B cell (primary cell): ENCODE measurements around the gene CLDN8. TPM values are rescaled to one million over a fixed set of nuclear protein-coding genes. Genes with fewer than 3 reads are reported as not detected.

Experiments used
- ATAC-seq: fragments of 200-7000 bp; cut with Tn5 transposase; one replicate; pipeline ENCODE4 v1.10.0; 2021; ENCODE audit warnings: low read depth, mild to moderate bottlenecking, moderate number of reproducible peaks, moderate library complexity
- CTCF ChIA-PET: fragments of 350-600 bp; sonication (Branson Sonifier 250); formaldehyde crosslinking; loops from one replicate; lab custom pipeline; 2021; ENCODE audit warnings: antibody characterized with exemption, inconsistent platforms; lab: Charles Lee
- POLR2A ChIA-PET: fragments of 350-600 bp; sonication (Branson Sonifier 250); formaldehyde crosslinking; loops from one replicate; lab custom pipeline; 2021; ENCODE audit warnings: antibody characterized with exemption; lab: Charles Lee
- DNase-seq: peaks from one replicate; pipeline ENCODE4 v3.0.0; 2013
- H2AFZ ChIP-seq: 2 replicates; pipeline ENCODE4 v1.6.1; 2012; ENCODE audit warnings: mild to moderate bottlenecking, low read depth, low read length; ENCODE audit not compliant: insufficient read depth, poor library complexity, severe bottlenecking
- H3K27ac ChIP-seq, 2 donors: 1 replicate in 1 of 2; 2 replicates in 1 of 2; pipeline ENCODE4 v1.5.1; 2012 to 2013; ENCODE audit warnings: low read length in 2 of 2, mild to moderate bottlenecking in 2 of 2, moderate library complexity in 1 of 2
- H3K27me3 ChIP-seq, 4 experiments: fragments of 200-600 bp in 1 of 4; sonication (generic) in 1 of 4; replicated peaks in 1 of 4; 1 replicate in 2 of 4; 2 replicates in 2 of 4; pipeline versions ENCODE4 v1.6.1 to v1.7.0; 2013 to 2016; ENCODE audit warnings: low read length in 3 of 4, mild to moderate bottlenecking in 2 of 4, mixed read lengths in 1 of 4, moderate library complexity in 1 of 4; ENCODE audit not compliant: insufficient read depth in 4 of 4, control insufficient read depth in 3 of 4; ENCODE audit errors: control extremely low read depth in 1 of 4
- H3K36me3 ChIP-seq, 2 experiments: replicated peaks in 1 of 2; 1 replicate in 1 of 2; 2 replicates in 1 of 2; pipeline versions ENCODE4 v1.6.1 to v1.7.1; 2013; ENCODE audit warnings: low read length in 1 of 2; ENCODE audit not compliant: insufficient read depth in 2 of 2, control insufficient read depth in 1 of 2; ENCODE audit errors: control extremely low read depth in 1 of 2, extremely low read depth in 1 of 2
- H3K4me1 ChIP-seq, 2 donors: fragments of 200-600 bp in 1 of 2; sonication (generic) in 1 of 2; 1 replicate in 1 of 2; 2 replicates in 1 of 2; pipeline versions ENCODE4 v1.5.1 to v1.6.1; 2013 to 2017; ENCODE audit warnings: low read length in 2 of 2; ENCODE audit not compliant: control insufficient read depth in 2 of 2, insufficient read depth in 2 of 2
- H3K4me2 ChIP-seq: replicated peaks from 2 replicates; pipeline ENCODE3; 2012; ENCODE audit warnings: mild to moderate bottlenecking, low read depth, low read length; ENCODE audit not compliant: poor library complexity, severe bottlenecking
- H3K4me3 ChIP-seq, 5 experiments: fragments of 200-600 bp in 1 of 5; sonication (generic) in 1 of 5; 1 replicate in 3 of 5; 2 replicates in 2 of 5; pipeline versions ENCODE4 v1.5.1 to v1.7.0; 2011 to 2016; ENCODE audit warnings: low read length in 4 of 5, mild to moderate bottlenecking in 4 of 5, low read depth in 2 of 5, control low read depth in 1 of 5, moderate library complexity in 1 of 5; ENCODE audit not compliant: insufficient read depth in 1 of 5; ENCODE audit errors: control extremely low read depth in 1 of 5, extremely low read depth in 1 of 5
- H3K79me2 ChIP-seq: fragments of 200-600 bp; sonication (generic); one replicate; pipeline ENCODE4 v1.6.0; 2016; ENCODE audit warnings: low read length; ENCODE audit not compliant: control insufficient read depth, insufficient read depth
- H3K9ac ChIP-seq: fragments of 200-600 bp; sonication (generic); 2 replicates; pipeline ENCODE4 v1.6.1; 2017; ENCODE audit warnings: mild to moderate bottlenecking, low read length, moderate library complexity
- H3K9me3 ChIP-seq, 3 donors: one replicate each; pipeline versions ENCODE4 v1.6.1 to v1.7.1; 2013; ENCODE audit warnings: low read length in 2 of 3; ENCODE audit not compliant: control insufficient read depth in 2 of 3, insufficient read depth in 1 of 3; ENCODE audit errors: control extremely low read depth in 1 of 3
- H4K20me1 ChIP-seq: 2 replicates; pipeline ENCODE4 v1.6.0; 2012; ENCODE audit warnings: mild to moderate bottlenecking, low read length; ENCODE audit not compliant: insufficient read depth, control insufficient read depth, poor library complexity, severe bottlenecking
- H3K27ac Mint-ChIP-seq: one replicate; pipeline ENCODE4 v1.8.0; 2021; ENCODE audit warnings: mixed read lengths
- H3K27me3 Mint-ChIP-seq: one replicate; pipeline ENCODE4 v1.8.0; 2021; ENCODE audit warnings: mixed read lengths
- H3K4me1 Mint-ChIP-seq: one replicate; pipeline ENCODE4 v1.8.0; 2021; ENCODE audit warnings: mixed read lengths
- H3K4me3 Mint-ChIP-seq: one replicate; pipeline ENCODE4 v1.8.0; 2021; ENCODE audit warnings: mixed read lengths
- H3K9me3 Mint-ChIP-seq: one replicate; pipeline ENCODE4 v1.8.0; 2022; ENCODE audit warnings: mixed read lengths; ENCODE audit not compliant: insufficient read depth
- CTCF ChIP-seq: fragments of 200-600 bp; IDR thresholded peaks from one replicate; pipeline ENCODE4 v1.8.0; 2022; ENCODE audit warnings: antibody characterized with exemption, mild to moderate bottlenecking
- EZH2 ChIP-seq: IDR thresholded peaks from 2 replicates; pipeline ENCODE4 v1.6.1; 2012; ENCODE audit warnings: borderline replicate concordance, low read depth, mild to moderate bottlenecking, moderate library complexity, low read length; ENCODE audit not compliant: insufficient read depth, poor library complexity, severe bottlenecking
- WGBS: methylation state at CpG from one replicate; pipeline ENCODE4 v1.1.5; 2013; ENCODE audit warnings: missing lambda C conversion rate; ENCODE audit not compliant: insufficient coverage; 5-methylcytosine and 5-hydroxymethylcytosine counted together
- intact Hi-C: fragments of 100-400 bp; cut with micrococcal nuclease; formaldehyde crosslinking; loops from one replicate; pipeline ENCODE4 v1.10.0; 2022
- polyA plus RNA-seq: library from polyadenylated mRNA; depleted of rRNA; stranded (reverse); fragments of >200 nt; gene quantifications from 2 replicates; pipeline ENCODE4 v1.2.3, GENCODE V29; 2012
- total RNA-seq, 2 donors: library from RNA; stranded (reverse); fragments of 120-200 nt in 1 of 2; gene quantifications; 1 replicate in 1 of 2; 2 replicates in 1 of 2; pipeline versions ENCODE4 v1.2.3 to v1.2.4, GENCODE V29; 2013 to 2022

CLDN8 gene
- total and polyA plus RNA-seq, 2 donors (not counting 1 experiment from before 2014, with no cell fraction given), result not detected

- no peak overlapping the region for H3K27ac Mint-ChIP-seq
These were observed 17.5 kb upstream of the CLDN8 start for GRCh38 chr21:30233228-30234020.

More at GRCh38 chr21:30233228-30234020, 17.5 kb upstream of the CLDN8 start:
- no CpG with 5 or more reads among the region's 2 CpGs for WGBS
- H3K4me2 ChIP-seq, result no peak overlapping the region
- intact Hi-C loops, result no loop called here
- no peak overlapping the region for H3K4me3 Mint-ChIP-seq
- H3K27me3 ChIP-seq, result no peaks in the 10 kb centered on the region
- no peaks in the 10 kb centered on the region for H3K27me3 Mint-ChIP-seq
- peaks cover 2% of the 10 kb centered on the region for H3K9me3 Mint-ChIP-seq
- peaks cover 0 to 8% (median 0%) of the 10 kb centered on the region in 3 donors for H3K9me3 ChIP-seq
- TF ChIP-seq CTCF (no peak), EZH2 (no peak)
- no peaks in the 10 kb centered on the region for H4K20me1 ChIP-seq
- no peak overlapping the region for H3K4me3 ChIP-seq
- H3K9ac ChIP-seq, result no peak overlapping the region
- no peaks in the 10 kb centered on the region for H3K36me3 ChIP-seq
- DNase-seq (no peak), ATAC-seq (no peak)
- POLR2A ChIA-PET, result no interaction called here
- H3K27ac ChIP-seq, result no peak overlapping the region
- H3K4me1 ChIP-seq, result no peaks in the 10 kb centered on the region
- CTCF ChIA-PET, result no interaction called here
- no peaks in the 10 kb centered on the region for H3K79me2 ChIP-seq
- H2AFZ ChIP-seq, result no peak overlapping the region
- H3K4me1 Mint-ChIP-seq, result no peaks in the 10 kb centered on the region
